Stimulated activated CD4-positive, alpha-beta T cell treated with anti-CD3 and anti-CD28 coated beads, Interleukin-2, amount 100 ng/mL, for 48 hours (primary cell): ENCODE data around the gene CATSPER3.

Experiments used
- DNase-seq, 2 donors: peaks; one replicate each; pipeline ENCODE4 v3.0.0-alpha.2; 2020

Gene CATSPER3

DNA sequence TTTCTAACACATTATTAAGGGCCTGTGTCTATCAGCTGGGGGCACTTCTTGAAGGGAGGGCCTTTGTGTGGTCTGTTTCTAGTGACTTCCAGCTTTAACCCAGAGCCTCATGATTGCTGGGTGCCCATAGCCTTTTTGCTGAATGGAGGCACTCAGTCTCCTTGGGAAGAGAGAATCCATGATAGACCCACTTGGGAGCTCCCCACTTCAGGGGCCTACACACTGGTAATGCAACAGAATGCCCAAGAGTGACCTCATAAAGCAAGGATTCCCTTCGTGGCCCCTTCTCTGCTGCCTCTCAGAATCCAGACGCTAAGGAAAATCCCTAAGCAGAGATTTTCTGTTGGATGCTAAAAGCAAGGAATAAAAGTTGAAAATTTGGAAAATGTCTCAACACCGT lies at the start of gene CATSPER3:
Gene CATSPER3 (plus strand): TSS at position 301 of the 400 bp plus-strand sequence. CDS start 85 bp downstream, at position 386.
- no peak for DNase-seq

DNA sequence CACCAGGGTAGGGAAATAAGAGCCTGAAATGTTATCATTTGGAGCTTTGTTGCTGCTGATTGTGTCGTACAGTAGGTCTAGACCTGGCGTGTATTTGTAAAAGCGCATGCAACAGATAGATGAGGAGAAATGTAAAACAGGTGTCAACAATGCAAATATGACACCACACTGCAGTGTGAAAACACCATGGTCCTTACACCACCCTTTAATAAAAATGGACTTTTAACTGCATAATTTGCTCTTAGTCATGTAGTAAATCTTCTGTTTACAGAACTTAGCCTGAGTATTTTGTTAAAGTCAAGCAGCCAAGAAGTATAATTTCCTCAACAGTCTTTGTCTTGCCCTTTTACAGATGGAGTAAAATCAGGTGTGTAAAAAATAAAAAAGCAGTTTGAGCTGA lies 48.8 kb upstream of the CATSPER3 start:
- DNase-seq, result no peak

DNA sequence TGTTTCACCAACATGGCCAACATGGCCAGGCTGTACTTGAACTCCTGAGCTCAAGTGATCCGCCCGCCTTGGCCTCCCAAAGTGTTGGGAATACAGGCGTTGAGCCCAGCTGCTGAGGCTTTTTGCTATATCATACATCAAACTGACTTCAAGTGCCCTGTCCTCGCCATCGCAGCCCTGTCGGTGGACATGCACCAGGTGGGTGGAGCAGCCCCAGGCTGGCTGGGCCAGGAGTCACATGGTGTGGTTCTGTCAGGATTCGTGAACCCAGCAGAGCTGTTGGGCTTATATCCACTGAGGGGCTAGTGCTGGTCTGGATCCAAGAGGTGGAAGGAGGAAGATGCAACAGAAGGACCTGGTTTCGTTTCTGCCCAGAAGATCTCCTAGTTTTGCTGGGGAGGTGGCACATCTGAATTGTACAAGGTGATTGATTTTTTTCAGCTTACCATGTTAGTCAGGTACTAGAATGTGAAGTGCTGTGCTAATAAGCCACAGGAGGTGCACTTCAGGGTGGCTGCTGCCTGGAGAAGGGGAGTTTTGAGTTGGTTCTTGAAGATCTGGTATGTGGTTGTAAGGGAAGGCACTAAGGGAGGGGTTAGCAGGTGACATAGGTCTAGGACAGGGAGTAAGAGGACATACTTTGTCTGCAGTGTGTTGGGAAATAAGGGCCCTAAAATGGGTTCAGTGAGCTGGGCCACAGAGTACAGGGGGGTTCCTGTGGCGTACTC lies 46.7 kb upstream of the CATSPER3 start:
- DNase-seq, result no peak

DNA sequence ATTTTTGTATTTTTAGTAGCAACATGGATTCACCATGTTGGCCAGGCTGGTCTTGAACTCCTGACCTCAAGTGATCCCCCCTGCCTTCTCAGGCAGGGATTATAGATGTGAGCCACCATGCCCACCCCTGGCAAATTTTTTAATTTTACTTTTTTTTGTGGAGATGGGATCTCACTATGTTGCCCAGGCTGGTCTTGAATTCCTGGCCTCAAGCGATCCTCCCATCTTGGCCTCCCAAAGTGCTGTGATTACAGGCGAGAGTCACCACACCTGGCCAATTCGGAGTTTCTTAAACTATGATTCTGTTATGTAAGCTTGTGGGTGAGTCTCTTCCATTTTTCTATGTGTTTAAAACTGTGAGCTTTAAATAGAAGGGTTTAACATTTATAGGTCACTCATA lies 35.2 kb upstream of the CATSPER3 start:
- no peak for DNase-seq

DNA sequence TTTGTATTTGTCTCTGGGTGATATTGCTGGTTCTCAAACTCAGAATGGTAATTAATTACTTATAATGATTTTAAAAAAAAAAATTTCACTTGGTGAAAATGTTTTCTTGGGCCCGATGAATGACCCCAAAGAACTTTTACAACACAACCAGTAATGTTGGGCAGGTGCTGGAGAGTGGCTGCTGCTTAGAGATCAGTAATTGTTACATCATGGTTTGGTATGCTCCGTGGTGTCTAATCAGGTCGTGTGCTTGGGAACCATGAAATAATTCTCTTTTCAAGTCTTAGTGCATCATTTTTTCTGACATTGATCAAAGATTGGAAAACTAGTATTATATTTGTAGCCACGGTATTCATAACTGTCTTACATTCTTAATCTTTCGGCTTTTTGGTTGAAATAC lies 33.5 kb upstream of the CATSPER3 start:
- DNase-seq, result no peak

DNA sequence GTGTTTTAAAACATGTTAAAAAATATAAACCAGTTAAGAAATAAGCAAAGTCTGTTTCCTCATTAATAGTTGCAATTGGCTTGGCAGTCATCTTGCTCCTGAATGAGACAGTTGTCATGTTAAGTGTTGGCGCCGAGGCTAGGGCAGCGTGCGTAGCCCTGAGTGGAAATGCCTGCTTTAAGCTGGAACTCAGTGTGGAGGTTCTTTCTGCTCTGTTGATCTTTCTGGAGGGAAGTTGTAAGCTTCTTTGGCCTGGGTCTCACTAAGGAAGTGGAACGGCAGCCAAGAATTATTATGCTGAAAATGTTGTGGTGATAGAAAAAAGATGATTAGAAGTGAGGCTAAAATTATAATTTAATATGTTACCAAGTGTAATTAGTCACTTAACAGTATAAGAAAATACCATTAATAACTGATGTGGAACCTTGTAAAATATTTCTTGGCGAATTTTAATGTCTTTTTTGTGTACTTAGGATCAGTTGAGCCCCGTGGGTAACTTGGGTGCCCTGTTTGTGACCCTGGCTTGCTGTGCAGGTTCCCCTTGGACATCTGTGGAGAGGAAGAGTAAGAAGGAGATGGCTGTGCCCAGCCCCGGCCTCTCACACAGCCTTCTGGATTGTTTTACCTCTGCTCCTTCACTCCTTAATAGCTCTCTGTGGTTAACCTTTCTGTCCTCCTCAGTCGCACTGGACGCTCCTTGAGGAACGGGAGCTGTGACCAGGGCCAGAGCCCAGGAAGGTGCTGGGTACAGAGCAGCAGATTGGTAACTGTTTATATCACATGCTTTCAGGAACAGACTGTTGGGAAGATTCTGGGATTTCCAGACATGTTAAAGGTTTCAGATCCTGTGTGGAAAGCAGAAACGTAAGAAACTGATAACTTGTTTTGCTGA lies 31.8 kb upstream of the CATSPER3 start:
- DNase-seq, result no peak

DNA sequence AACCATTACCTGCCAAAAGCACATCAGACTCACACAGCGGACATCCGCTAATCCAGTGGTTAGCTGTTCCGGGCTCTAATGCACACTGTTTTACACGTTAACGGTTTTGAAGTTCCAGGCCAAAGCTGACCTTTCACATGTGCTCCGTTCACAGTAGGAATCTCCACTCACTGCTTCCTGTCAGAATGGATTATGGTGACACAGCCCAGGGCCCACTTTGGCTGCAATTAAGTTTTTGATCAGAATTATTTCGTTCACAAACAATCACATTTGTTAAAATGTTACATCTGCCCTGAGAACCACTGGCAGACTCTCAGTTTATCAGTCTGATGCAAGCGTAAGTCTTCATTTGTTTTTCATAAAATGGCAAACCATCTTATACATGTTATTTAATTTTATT lies 30.2 kb upstream of the CATSPER3 start:
- DNase-seq, result no peak

DNA sequence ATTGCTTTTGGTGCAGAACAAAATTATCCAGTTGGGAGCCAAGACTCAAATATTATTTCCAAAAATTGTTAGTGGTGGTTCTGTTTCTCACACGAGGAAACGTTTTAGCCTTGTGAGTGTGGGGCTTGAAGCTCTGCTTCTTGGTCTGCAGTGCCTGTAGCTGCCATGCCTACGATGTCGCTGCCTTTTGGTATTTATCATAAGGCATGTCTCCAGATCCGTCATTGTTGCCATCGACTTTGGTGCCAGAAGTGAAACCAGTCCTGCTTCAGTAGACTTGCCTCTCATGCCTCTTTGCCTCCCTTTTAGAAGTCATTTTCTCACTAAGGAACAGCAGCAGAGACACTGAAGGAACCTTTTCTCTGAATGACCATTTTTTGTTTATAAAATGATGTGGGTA lies 29.7 kb upstream of the CATSPER3 start:
- DNase-seq, result no peak

DNA sequence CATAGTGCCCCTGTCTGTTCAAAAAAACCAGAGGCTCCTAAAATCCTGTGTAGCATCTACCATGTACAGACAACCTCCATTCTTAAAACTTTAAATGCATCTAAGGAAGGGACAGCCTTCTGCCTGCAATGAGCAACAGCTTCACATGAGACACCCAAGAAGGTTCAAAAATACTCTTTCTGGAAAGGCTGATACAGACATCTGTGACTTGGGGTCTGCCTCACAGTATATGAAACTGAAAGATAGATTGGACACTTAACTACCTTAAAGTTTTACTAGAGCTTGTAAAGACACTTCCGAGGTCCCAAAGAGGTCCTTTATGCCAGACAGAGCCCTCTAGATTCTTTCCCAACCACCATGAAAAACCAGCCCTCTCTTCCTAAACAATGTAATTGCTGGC lies 28.2 kb upstream of the CATSPER3 start:
- no peak for DNase-seq

DNA sequence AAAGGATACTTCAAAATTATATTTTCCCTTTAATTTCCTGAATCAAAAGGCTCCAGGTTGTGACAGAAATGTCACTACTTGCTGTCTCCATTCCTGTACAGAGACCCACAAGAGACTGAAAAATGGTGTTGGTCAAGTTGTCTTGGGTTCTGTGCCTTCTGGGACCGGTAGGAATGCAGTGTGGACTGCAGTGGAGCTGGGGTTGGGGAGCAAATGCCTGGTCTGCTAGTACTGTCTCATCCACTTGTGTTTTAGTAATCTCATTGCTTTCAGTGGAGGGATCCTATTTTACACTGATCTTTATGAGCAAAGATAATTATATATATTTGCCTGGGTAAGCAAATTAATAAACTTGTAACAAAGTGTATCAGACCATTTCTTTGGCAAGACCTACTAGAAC lies 24.2 kb upstream of the CATSPER3 start:
- DNase-seq, result no peak

DNA sequence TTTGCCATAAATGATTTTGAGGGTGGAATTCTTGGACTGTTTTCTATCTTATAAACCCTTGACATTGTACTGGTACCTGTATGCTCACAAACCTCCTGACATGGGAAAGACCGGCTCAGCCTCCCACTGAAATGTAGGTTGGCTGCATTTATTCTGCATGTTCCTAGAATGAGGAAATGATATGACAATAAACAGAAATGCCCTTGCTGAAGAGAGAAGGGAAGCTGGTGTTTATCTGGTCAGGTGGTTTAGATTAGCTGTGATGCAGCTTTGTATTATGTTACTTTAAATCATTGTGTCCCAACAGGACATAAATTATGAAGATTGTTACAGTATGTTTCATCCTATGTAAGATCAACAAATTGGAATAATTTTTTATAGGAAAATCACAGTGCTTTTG lies 23.1 kb upstream of the CATSPER3 start:
- DNase-seq, result no peak

DNA sequence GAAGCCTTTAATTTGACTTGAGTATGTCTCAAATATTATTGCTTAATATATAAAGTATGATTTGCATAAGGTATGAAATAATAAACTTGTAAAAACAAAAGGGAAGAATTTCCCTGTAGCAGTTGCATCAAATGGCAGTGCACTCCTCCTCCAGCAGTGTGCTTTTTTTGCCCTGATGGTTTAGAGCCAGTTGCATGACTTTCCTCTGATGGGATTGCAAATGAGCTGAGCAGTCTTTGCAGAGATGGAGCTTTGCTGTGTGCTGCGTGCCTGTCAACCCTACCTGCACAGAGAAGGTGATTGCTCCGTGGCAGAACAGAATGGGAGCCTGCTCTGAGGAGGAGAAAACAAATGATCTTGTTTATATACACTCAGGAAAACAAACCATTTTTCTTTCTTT lies 22.7 kb upstream of the CATSPER3 start:
- DNase-seq, result no peak

DNA sequence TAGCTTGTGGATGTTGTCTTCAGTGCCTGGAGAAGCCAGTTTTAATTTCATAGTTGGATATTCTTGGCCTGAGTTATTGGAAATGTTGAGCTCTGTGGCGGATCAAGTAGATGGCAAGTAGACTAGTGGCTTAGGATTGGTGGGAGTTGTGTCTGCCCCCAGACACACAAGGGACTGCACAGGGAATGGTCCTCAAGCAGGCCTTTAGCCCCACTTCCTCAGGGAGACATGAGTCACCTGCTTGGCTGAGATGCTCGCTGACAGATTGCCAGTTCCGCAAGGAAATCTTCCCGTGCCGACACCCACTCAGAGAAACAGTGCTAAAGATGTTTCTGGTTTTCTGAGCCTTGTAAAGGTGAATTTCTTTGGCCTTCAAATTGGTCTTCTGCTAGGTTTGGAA lies 18.8 kb upstream of the CATSPER3 start:
- DNase-seq, result no peak

DNA sequence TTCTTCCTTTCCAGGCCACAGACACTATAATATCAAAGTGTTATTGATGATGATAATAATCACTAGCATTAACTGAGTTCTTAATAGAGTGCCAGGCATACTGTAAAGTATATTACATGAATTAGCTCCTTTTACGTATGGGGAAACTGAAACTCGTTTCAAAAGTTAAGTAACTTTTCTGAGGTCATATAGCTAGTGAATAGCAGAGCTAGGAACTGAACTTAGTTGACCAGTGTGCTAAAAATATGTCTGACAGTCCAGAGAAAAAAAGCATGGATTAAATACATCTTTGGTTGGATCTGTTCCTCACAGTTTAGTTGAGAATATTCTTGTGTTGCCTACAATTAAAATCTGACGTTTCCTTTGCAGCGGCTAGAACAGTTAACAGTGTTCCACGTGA lies 18.4 kb upstream of the CATSPER3 start:
- no peak for DNase-seq

DNA sequence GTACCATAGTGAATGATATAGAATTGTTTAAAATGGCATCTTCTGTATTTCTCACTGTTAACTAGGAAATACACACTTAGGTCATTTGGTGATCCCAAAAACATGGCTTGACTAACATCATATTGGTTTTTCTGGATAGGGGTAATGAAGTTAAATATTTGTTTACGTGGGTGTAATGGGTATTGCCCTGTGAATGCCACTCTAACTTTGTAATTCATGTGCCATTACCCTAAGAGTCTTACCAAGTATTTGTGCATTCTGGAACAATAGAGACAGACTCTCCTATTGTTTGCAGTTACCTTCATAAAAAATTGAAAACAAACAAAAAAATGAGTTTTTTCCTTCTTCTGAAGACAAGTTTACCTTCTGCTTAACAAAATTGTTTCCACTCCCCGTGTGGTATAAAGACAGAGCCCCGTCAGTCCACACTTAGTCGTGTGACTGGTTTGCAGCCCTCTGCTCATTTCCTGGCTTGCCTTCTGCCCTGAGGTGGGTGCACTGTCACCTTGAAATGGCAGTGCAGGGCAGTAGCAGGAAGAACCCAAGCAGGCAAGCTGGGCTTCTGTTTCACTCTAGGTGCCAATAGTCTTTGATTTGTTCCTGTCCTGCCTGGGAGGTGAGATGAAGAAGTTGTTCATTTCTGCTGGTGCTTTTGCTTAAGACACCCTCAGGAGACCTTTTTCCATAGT lies 9.6 kb upstream of the CATSPER3 start:
- DNase-seq, result no peak

DNA sequence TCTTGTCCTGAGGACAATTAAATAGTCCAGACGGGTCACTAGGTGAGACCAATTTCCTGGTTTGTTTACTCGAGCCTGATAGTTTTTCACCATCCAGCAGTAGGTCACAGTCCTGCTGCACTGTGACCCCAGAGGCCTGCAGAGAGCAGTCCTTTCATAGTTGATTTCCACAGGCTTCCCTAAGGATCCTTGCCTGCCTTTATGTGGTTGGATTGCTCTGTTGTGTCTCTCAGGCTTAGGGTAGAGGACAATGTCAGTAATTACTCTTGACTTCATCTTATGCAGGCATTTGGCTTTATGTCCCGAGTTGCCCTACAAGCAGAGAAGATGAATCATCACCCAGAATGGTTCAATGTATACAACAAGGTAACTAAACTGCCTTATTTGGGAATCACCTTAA lies 9.0 kb upstream of the CATSPER3 start:
- DNase-seq, result no peak

DNA sequence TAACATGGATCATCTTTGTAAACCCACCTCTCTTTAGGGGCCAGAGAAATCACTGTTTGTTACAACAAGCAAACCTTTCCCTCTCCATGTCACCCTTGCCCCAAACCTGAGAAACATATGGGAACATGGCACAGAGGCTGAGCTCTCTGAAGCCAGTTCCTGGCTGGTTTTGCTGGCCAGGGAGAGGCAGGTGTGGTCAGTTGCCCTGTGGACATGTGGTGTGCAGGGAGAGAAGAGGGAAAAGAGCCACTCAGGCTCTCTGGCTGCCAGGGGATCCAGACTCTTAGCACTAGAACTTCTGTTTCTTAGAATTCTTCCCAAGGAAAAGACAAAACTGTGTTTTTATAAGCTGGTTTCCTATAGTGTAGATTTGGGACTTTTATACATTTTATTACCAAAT lies 4.6 kb upstream of the CATSPER3 start:
- no peak for DNase-seq

DNA sequence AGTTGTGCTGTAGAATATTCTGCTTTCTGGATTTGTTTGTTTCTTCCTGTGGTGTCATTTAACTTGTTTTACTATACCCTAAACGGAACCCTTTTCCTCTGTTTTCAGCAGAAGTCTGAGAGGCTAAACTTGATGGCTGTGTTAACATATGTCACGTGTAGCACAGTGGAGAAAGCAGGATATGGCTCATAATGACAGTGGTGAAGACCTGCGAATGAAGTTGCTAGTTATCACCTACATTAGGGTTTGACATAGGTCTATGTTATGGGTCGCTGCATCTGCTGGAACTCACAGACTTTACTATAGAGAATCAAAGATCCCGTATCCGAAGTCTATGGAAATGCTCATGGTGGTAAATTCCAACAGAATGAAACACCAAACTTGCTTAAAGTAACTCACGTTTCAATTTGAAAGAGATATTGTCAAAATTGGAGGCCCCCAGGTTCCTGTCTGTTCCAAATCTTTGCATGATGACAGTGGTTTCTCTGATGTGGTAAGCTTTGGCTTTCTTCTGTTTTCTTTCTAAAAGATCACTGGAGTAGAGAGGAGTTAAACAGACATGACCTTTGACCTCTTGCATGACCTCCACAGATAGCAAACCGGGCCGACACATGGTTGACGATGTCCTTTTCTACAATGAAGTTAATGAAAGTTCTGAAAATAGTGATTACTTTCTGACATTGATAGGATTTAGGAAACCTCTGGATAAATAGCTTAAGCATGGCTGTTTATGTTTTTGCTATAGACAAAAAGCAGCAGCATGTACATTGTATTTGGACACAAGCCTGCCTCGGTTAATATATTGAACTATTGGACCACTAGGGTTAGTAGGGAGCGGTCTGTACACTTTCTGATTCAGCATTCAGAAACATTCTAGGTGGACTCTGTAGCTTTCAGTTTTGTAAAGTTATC lies 3.1 kb upstream of the CATSPER3 start:
- no peak for DNase-seq

DNA sequence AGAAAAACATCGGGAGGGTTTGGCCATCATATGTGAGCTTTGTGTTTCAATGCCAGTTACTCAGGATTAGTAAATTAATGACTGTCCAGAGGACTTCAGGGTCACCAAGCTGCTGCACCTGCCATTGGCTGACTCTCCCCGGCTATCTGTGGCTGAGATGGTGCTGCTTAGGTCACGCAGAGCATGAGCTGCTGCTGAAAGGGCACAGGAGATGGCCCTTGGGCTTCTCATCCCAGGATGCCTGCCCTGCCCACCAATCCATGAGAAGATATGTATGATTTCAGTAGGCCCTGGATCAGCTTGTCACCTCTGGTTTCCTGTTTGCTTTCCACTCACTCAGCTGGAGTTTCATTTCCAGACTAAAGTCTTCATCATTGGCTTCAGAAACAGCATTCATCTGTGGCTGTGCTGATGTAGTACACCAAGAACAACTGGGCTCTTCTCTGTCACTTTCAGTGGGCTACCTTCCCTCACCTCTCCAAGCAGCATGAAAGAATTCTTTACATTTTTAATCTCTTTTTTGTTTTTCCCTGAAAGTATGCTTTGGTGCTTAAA lies 2.4 kb upstream of the CATSPER3 start:
- DNase-seq, result no peak

DNA sequence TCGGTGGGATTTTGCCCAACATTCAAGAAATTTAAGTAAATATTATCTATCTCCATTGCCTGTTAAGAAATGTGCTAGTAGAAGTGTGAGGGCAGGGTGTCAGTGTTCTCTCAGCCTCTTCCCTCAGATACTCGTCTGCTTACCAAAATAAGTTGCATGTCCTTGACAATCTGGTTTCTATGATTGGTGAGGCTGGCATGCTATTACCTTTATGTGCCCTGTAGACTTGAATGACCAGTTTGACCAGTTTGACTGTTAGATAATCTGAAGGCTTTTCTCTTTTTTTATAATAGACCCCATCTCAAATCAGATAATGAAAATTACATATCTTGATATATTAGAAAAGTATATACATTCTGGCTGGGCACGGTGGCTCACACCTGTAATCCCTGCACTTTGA lies 348 bp downstream of the CATSPER3 start:
- DNase-seq, result no peak

DNA sequence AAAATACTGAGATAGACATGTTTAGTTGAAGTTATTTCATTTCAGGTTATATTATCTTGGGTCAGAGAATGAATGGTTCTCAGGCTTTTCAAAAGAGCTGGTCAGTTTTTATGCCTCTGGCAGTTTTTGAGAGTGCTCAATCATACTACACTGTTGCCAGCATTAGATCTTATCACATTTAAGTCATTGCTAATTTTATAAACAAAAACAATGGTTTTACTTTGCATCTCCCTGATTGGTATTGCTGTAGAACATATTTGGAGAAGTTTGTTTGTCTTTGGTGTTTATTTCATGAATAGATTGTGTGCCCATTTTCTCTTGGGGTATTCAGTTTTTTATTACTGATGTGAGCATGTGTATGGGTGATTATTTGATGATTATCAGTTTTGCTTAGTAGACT lies 1.5 kb downstream of the CATSPER3 start:
- DNase-seq, result no peak

DNA sequence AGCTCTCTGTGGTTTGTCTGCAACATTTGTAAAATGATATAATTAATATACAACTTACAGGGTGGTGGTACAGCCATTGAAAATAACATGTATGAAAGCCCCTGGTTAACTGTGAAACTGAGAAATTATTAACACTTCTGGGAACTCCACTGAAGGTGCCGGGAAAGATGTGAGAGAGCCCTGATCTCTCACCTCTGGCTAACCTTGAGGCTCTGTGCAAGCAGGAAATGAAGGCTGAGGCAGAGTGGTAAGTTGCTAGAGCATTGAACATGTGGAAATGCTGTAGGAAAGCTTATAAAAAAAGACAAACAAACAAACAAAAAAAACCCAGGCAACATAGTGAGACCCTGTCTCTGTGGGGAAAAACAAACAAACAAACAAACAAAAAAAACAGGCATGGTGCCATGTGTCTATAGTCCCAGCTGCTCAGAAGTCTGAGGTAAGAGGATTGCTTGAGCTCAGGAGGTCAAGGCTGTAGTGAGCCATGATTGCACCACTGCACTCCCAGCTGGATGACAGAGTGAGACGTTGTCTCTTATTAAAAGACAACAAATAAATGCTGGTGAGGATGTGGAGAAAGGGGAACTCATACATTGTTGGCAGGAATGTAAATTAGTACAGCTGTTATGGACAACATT lies 7.5 kb downstream of the CATSPER3 start:
- DNase-seq, result no peak
